Iris pigment epithelial cell (primary cell): ENCODE results near the gene THOP1.
A peak's percentile ranks its signal among the peaks of the same experiment; 100 is the strongest.

Source experiments
- DNase-seq: peaks from one replicate; pipeline ENCODE4 v3.0.0-alpha.2; 2011; ENCODE audit warnings: low read depth

THOP1 gene

DNA sequence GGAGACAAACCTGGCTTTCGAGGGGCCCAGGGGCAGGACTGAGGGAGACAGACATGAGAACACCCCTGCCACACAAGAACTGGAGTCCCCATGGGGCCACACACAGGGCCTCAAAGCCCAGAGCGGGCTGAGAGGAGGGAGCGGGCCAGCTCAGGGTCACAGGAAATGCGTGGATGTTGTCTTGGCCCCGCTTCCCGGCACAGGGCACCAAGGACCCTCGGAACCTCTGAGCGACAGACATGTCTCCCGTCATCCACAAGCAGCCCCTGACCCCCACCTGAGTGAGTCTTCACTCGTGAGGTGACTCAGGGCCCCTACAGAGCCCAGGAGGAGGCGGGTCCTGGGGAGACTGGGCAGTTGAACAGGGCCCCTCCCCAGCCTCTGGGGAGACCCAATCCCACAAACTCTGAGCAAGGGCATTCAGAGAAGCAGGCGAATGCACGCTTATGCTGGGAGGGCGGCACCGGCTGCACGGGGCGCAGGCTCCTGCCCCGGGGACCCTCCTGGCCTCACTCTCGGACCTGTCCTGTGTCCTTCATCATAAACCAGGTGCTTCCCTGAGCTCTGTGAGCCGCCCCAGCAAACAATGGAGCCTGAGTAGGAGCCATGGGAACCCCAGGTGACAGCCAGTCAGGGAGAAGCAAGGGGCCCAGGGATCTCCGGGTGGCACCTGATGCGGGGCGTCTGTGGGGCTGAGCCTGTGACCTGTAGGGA lies 22.4 kb upstream of the THOP1 start:
- no peak for DNase-seq

- no peak for DNase-seq
These were observed 21.6 kb upstream of the THOP1 start for GRCh38 chr19:2763687-2764086.

DNA sequence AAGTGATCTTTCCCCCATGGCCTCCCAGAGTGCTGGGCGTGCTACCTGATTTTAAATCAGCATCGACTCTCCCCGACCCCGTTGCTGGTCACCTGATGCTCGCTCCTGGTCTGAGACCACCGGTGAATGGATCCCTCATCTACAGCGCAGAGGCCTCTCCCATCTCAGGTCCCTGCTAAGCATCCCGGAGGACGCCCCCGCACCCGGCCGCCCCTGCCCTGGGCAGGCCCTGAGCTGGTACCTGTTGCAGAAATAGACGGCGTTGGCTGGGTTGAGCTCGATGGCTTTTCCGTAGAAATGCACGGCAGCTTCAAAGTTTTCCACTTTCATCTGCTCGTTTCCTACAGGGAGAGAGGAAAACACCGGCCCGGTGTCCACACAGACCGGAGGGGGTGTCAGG lies 20.4 kb upstream of the THOP1 start:
- DNase-seq, result no peak

- DNase-seq, result no peak
These were observed 19.9 kb upstream of the THOP1 start for GRCh38 chr19:2765376-2765775.

DNA sequence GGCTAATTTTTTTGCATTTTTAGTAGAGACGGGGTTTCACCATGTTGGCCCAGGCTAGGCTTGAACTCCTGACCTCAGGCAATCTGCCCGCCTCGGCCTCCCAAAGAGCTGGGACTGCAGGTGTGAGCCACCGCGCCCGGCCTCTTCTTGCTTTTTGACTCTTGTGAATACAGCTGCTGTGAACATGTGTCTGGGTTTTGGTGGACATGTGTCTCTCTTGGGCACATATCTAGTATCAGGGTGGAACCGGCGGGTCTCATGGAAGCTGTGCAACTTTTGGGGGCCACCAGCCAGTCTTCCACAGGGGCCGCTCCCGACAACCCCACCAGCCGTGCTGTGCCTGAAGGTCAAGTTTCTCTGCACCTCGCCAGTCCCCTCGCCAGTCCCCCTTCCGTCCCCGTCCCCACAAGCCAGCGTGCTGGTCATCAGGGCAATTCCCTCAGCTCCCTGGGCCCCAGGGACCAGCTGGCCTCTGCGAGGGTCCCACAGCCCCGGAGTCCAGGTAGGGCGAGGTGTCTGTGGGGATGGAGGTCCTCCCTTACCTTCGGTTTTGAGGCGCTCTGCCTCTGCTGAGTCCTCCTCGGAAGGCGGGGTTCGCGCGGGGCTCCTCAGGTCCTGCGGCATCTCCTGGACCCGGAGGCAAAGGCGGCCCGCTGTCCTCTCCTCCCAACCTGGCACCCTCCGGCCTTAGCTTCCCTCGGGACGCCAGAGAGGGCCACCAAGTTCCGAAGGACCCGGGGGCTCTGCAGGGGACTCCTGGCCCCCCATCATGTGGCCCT lies 18.5 kb upstream of the THOP1 start:
- DNase-seq, result no peak

- DNase-seq, result no peak
These were observed 17.6 kb upstream of the THOP1 start for GRCh38 chr19:2767688-2768087.

DNA sequence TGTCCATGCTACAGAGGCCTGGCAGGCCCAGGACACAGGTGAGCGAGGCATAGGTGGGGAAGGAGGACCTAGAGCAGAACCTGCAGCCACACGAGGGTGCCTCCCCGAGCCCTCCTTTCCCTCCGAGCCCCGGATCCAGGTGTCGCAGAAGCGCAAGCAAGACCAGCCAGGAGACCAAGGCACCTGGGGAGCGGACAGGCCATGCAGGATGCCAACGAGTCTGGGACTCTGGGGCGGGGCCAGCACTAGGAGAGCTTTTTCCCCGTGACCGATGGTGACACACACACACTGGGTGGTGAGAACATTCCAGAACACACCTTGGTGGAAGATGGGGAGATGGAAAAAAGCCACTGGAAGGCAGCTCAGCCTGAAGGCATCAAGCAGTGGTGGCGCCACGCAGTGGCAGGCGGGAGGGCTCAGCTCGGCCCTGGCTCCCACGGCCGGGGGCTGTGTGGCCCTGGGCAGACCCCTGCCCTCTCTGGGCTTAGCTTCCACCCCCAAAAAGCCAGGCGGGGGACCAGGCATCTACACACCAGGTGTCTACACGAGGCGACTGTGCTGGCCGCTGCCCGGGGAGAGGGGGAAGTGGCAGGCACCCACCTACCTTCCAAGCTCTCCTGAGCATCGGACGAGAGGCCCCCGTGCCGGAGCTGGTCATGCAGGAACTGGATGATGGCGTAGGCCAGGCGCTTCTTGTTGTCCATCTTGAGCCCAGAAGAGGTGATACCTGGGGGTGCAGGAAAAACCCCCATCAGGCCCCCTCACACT lies 16.8 kb upstream of the THOP1 start:
- DNase-seq, result no peak

DNA sequence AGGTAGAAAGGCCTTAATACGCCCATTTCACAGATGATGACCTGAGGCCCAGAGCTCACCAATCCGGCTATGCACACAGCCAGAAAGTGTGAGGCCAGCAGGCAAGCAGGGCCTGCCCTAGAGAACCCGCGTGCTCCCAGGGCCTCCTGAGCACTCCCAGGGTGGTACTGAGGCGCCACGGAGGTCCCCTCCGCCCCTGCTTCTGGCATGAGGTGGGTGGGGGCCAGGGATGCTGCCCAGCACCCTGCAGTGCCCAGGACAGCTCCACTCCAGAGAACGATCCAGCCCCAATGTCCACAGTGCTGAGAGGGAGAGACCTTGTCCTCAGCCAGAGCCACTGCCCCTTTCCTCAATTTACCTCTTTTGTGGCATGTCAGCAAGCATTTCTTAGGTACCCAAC lies 16.1 kb upstream of the THOP1 start:
- no peak for DNase-seq

- no peak for DNase-seq
These were observed 15.0 kb upstream of the THOP1 start for GRCh38 chr19:2770055-2771013.

GRCh38 chr19:2771786-2772674 lies 13.3 kb upstream of the THOP1 start:
- no peak for DNase-seq

- DNase-seq, result no peak
These were observed 11.1 kb upstream of the THOP1 start for GRCh38 chr19:2774083-2774679.

DNA sequence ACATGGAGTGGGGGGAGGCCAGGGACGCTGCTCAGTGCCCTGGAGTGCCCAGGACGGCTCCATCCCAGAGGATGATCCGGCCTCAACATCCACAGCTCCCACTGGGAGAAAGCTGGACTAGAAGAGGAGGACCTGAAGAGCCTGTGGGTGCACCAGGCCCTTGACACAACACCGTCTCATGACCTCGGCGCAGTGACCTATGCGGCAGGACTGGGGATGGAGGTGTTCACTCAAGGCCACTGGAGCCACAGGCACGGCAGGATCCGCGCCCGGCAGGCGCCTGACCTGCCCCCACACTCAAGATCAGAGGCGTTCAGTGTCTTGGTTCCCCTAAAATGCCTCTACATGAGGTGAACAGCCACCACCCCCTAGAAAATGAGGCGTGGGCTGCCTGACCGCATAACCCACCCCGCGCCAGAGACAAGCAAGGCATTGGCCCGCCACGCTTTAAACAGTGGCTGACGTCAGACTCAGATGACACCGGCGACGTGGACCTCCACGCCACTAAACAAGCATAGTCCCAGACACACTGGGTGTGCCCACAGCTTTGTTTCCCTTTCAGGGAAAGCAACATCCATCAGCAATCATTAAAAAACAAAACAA lies 10.2 kb upstream of the THOP1 start:
- DNase-seq, result no peak

- peak; percentile 63 for DNase-seq
These were observed 9.5 kb upstream of the THOP1 start for GRCh38 chr19:2775556-2776430.

GRCh38 chr19:2777952-2778683 lies 7.2 kb upstream of the THOP1 start:
- no peak for DNase-seq

GRCh38 chr19:2779121-2779740 lies 6.1 kb upstream of the THOP1 start:
- no peak for DNase-seq

DNA sequence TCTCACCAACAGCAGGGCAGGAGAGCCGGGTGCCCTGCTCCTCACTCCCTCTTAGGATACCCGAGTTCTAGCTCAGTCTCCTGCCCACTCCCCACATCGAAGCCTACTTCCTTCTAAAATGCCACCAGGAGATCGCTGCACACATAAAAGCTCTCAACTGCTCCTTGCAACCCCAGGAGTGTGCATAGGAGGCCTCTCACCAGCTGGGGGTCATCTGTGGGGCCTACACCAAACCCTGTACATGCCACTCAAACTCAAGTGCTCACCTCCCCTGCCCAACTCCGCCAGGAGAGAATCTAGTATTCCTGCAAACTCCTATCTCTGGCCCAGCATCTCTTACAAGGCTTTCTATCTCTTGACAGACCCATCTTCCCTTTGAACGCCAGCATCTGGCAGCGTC lies 5.0 kb upstream of the THOP1 start:
- DNase-seq, result no peak

- DNase-seq, result peak; percentile 5
These were observed 2.9 kb upstream of the THOP1 start for GRCh38 chr19:2782329-2782935.
